HG03460 (cell line): ENCODE measurements around the gene EPN2.
"Not testable (repeated sequence)": the region's sequence is repeated elsewhere in the genome, so short reads cannot be mapped to it uniquely, and the experiment has no call there.

Experiments used
- ATAC-seq: cut with Tn5 transposase; IDR thresholded peaks from one replicate; pipeline ENCODE4 v1.9.1; 2021; ENCODE audit not compliant: unreplicated experiment

EPN2 gene

GRCh38 chr17:19264681-19265080 lies 27.5 kb downstream of the EPN2 start:
- ATAC-seq = no peak

GRCh38 chr17:19265755-19266154 lies 28.6 kb downstream of the EPN2 start:
- no peak for ATAC-seq

GRCh38 chr17:19268611-19269010 lies 31.4 kb downstream of the EPN2 start:
- no peak for ATAC-seq

GRCh38 chr17:19269106-19269505 lies 31.9 kb downstream of the EPN2 start:
- no peak for ATAC-seq

- ATAC-seq = no peak
Observed at GRCh38 chr17:19269641-19270040, 32.5 kb downstream of the EPN2 start.

- ATAC-seq = no peak
Observed at GRCh38 chr17:19270347-19270703, 33.2 kb downstream of the EPN2 start.

GRCh38 chr17:19270704-19271611 lies 33.8 kb downstream of the EPN2 start:
- ATAC-seq = peak; percentile 69

- no peak for ATAC-seq
Observed at GRCh38 chr17:19271780-19272357, 34.7 kb downstream of the EPN2 start.

- no peak for ATAC-seq
Observed at GRCh38 chr17:19273731-19274130, 36.6 kb downstream of the EPN2 start.

- ATAC-seq = no peak
Observed at GRCh38 chr17:19274893-19275292, 37.7 kb downstream of the EPN2 start.

GRCh38 chr17:19275457-19276127 lies 38.4 kb downstream of the EPN2 start:
- no peak for ATAC-seq

GRCh38 chr17:19278284-19278683 lies 41.1 kb downstream of the EPN2 start:
- ATAC-seq = not testable (repeated sequence)

GRCh38 chr17:19278729-19279128 lies 41.6 kb downstream of the EPN2 start:
- ATAC-seq = no peak

GRCh38 chr17:19281161-19281560 lies 44.0 kb downstream of the EPN2 start:
- ATAC-seq = no peak

- no peak for ATAC-seq
Observed at GRCh38 chr17:19284005-19284959, 47.1 kb downstream of the EPN2 start.

GRCh38 chr17:19285213-19285900 lies 48.2 kb downstream of the EPN2 start:
- no peak for ATAC-seq

GRCh38 chr17:19286751-19287341 lies 49.7 kb downstream of the EPN2 start:
- ATAC-seq = no peak

GRCh38 chr17:19287651-19288050 lies 50.5 kb downstream of the EPN2 start:
- no peak for ATAC-seq

GRCh38 chr17:19288453-19288852 lies 51.3 kb downstream of the EPN2 start:
- no peak for ATAC-seq
